Measurements from ENCODE around the gene TMEM39A.
A peak's percentile ranks its signal among the peaks of the same experiment; 100 is the strongest.

Gene TMEM39A

GRCh38 chr3:119492128-119492527, 28.7 kb upstream of the TMEM39A start:
- TF ChIP-seq CTCF (IDR thresholded peaks at IDR 0.05) = no peak
- Mint-ChIP-seq H3K4me1 (peaks cover 6% of the 10 kb centered on the region), H3K4me3 (no peak overlapping the region), H3K9me3 (no peaks in the 10 kb centered on the region), H3K36me3 (ENCODE audit: low read depth) (peaks cover 27% of the 10 kb centered on the region), H3K27me3 (ENCODE audit: low read depth, poor library complexity) (no peaks in the 10 kb centered on the region), H3K27ac (no peak overlapping the region)
- no peak for DNase-seq

- Mint-ChIP-seq H3K27ac (no peak overlapping the region), H3K4me1 (no peaks in the 10 kb centered on the region), H3K36me3 (ENCODE audit: low read depth) (peaks cover 34% of the 10 kb centered on the region), H3K9me3 (no peaks in the 10 kb centered on the region), H3K27me3 (ENCODE audit: low read depth, poor library complexity) (no peaks in the 10 kb centered on the region), H3K4me3 (no peak overlapping the region)
- TF ChIP-seq CTCF (IDR thresholded peaks at IDR 0.05) = no peak
- no peak for DNase-seq
Observed at GRCh38 chr3:119490153-119490552, 26.7 kb upstream of the TMEM39A start.

- Mint-ChIP-seq H3K4me1 (no peaks in the 10 kb centered on the region), H3K9me3 (no peaks in the 10 kb centered on the region), H3K4me3 (no peak overlapping the region), H3K27ac (no peak overlapping the region), H3K36me3 (ENCODE audit: low read depth) (peaks cover 34% of the 10 kb centered on the region), H3K27me3 (ENCODE audit: low read depth, poor library complexity) (no peaks in the 10 kb centered on the region)
- no peak for TF ChIP-seq CTCF (IDR thresholded peaks at IDR 0.05)
- DNase-seq = no peak
Observed at GRCh38 chr3:119485563-119485962, 22.1 kb upstream of the TMEM39A start.

- H3K4me1 Mint-ChIP-seq = no peaks in the 10 kb centered on the region
- no peak overlapping the region for H3K27ac Mint-ChIP-seq
- H3K27me3 Mint-ChIP-seq (ENCODE audit: low read depth, poor library complexity) = no peaks in the 10 kb centered on the region
- no peak for TF ChIP-seq CTCF (IDR thresholded peaks at IDR 0.05)
- no peaks in the 10 kb centered on the region for H3K9me3 Mint-ChIP-seq
- no peak overlapping the region for H3K4me3 Mint-ChIP-seq
- no peak for DNase-seq
- H3K36me3 Mint-ChIP-seq (ENCODE audit: low read depth) = peaks cover 38% of the 10 kb centered on the region
Observed at GRCh38 chr3:119483101-119483500, 19.7 kb upstream of the TMEM39A start.

GRCh38 chr3:119481079-119481478, 17.7 kb upstream of the TMEM39A start:
- Mint-ChIP-seq H3K36me3 (ENCODE audit: low read depth) (peaks cover 43% of the 10 kb centered on the region), H3K27me3 (ENCODE audit: low read depth, poor library complexity) (no peaks in the 10 kb centered on the region), H3K4me3 (no peak overlapping the region), H3K27ac (no peak overlapping the region), H3K4me1 (no peaks in the 10 kb centered on the region), H3K9me3 (no peaks in the 10 kb centered on the region)
- DNase-seq = no peak
- TF ChIP-seq CTCF (IDR thresholded peaks at IDR 0.05) = no peak

- Mint-ChIP-seq H3K4me1 (peaks cover 36% of the 10 kb centered on the region), H3K27me3 (ENCODE audit: low read depth, poor library complexity) (no peaks in the 10 kb centered on the region), H3K36me3 (ENCODE audit: low read depth) (peaks cover 19% of the 10 kb centered on the region), H3K27ac (no peak overlapping the region), H3K9me3 (no peaks in the 10 kb centered on the region), H3K4me3 (peak overlapping the region; percentile 47)
- no peak for DNase-seq
- TF ChIP-seq CTCF (IDR thresholded peaks at IDR 0.05) = no peak
Observed at GRCh38 chr3:119470866-119471265, 7.5 kb upstream of the TMEM39A start.
